WTC11 (cell line): ENCODE results near the gene AGBL4.

ENCODE experiments used
- CTCF ChIP-seq: fragments of 200-600 bp; IDR thresholded peaks from 2 replicates; pipeline ENCODE4 v1.8.0; 2022; ENCODE audit warnings: antibody characterized with exemption
- KAT7 ChIP-seq: sonication (generic); formaldehyde crosslinking; IDR thresholded peaks from 2 replicates; pipeline ENCODE4 v1.8.1; 2023; ENCODE audit warnings: missing genetic modification reagents, mild to moderate bottlenecking, borderline replicate concordance
- MAX ChIP-seq: sonication (generic); formaldehyde crosslinking; IDR thresholded peaks from 2 replicates; pipeline ENCODE4 v1.8.0; 2022; ENCODE audit warnings: mild to moderate bottlenecking, missing genetic modification reagents
- NFYB ChIP-seq: sonication (generic); formaldehyde crosslinking; conservative IDR thresholded peaks from 2 replicates; pipeline ENCODE4 v1.8.0; 2022; ENCODE audit warnings: low read depth, missing genetic modification reagents
- PRRX2 ChIP-seq: fragments of 250-450 bp; sonication (Bioruptor Pico); IDR thresholded peaks from 2 replicates; pipeline ENCODE4 v1.8.0; 2021; ENCODE audit warnings: mild to moderate bottlenecking
- RELA ChIP-seq: sonication (generic); formaldehyde crosslinking; IDR thresholded peaks from 2 replicates; pipeline ENCODE4 v1.8.1; 2022; ENCODE audit warnings: missing genetic modification reagents, mild to moderate bottlenecking, borderline replicate concordance
- SMAD3 ChIP-seq: sonication (generic); formaldehyde crosslinking; IDR thresholded peaks from 2 replicates; pipeline ENCODE4 v1.8.0; 2022; ENCODE audit warnings: missing genetic modification reagents, mild to moderate bottlenecking, borderline replicate concordance
- SP1 ChIP-seq: sonication (generic); formaldehyde crosslinking; conservative IDR thresholded peaks from 2 replicates; pipeline ENCODE4 v1.8.1; 2022; ENCODE audit warnings: missing genetic modification reagents
- TCF7 ChIP-seq: sonication (generic); formaldehyde crosslinking; IDR thresholded peaks from 2 replicates; pipeline ENCODE4 v1.8.0; 2022; ENCODE audit warnings: mild to moderate bottlenecking, low read depth, missing genetic modification reagents, moderate library complexity
- ZBTB21 ChIP-seq: sonication (generic); formaldehyde crosslinking; IDR thresholded peaks from 2 replicates; pipeline ENCODE4 v1.8.1; 2023; ENCODE audit warnings: mild to moderate bottlenecking, missing genetic modification reagents, borderline replicate concordance
- ZNF121 ChIP-seq: sonication (generic); formaldehyde crosslinking; IDR thresholded peaks from 2 replicates; pipeline ENCODE4 v1.8.0; 2023; ENCODE audit warnings: missing genetic modification reagents
- ZNF263 ChIP-seq: sonication (generic); formaldehyde crosslinking; IDR thresholded peaks from 2 replicates; pipeline ENCODE4 v1.8.1; 2022; ENCODE audit warnings: low read depth, mild to moderate bottlenecking, moderate library complexity, missing genetic modification reagents
- ZNF671 ChIP-seq: fragments of 250-450 bp; sonication (Bioruptor Pico); IDR thresholded peaks from 2 replicates; pipeline ENCODE4 v1.8.0; 2021; ENCODE audit warnings: mild to moderate bottlenecking

GRCh38 chr1:49111931-49112330 is 911.8 kb downstream of the AGBL4 start:
- TF ChIP-seq ZBTB21 (CRISPR knock-in tag) (no peak), CTCF (no peak), ZNF263 (CRISPR knock-in tag) (no peak), SP1 (CRISPR knock-in tag) (no peak), RELA (no peak), ZNF121 (CRISPR knock-in tag) (no peak), PRRX2 (CRISPR knock-in tag) (no peak), TCF7 (CRISPR knock-in tag) (no peak), NFYB (CRISPR knock-in tag) (no peak), KAT7 (CRISPR knock-in tag) (no peak), ZNF671 (CRISPR knock-in tag) (no peak), MAX (CRISPR knock-in tag) (no peak), SMAD3 (CRISPR knock-in tag) (no peak)
